NCI-H345 treated with DMSO at 0.1 percent for 48 hours (cell line): ENCODE measurements around the gene CABP5.

Experiments used
- DNase-seq: peaks from one replicate; lab custom pipeline; 2025; ENCODE audit not compliant: unreplicated experiment; lab: John Stamatoyannopoulos, UW

CABP5 gene

DNA sequence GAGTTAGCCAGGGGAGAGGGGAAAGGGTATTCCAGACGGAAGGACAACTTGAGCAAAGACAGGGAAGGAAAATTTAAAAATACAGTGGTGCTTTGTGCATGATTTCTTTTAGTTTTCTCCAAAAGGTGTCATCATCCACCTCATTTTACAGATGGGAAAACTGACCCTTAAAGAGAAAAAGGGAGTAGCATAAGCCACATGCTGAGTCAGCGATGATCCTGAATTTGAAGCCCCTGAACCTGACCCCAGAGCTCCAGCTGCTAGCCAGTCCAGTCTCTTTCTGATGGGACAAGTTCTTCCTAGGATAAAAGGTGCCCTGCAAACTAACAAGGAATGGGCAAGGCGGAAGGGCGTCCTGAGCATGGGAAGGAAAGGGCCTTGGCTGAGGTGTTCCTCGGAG is 10.3 kb downstream of the CABP5 start:
- DNase-seq = no peak

DNA sequence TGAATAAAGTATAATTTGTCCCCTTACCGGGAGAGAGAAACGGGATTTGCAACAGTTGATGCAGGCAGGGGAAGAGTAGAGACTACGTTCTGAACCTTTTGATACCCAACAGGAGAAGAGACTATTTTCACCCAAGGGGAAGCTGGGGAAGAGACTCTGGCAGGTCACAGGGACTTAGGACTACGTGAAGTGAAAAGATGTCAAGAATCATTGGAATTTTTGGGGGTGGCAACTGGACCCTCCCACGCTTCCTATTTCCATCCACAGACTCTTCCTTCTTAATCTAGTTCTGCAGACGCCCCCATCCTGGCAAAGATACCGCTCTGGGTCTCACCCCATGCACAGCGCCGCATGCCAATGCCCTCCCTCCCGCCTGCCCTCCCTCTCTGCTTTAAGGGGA is 13.8 kb downstream of the CABP5 start:
- DNase-seq = no peak

- no peak for DNase-seq
These were observed 14.4 kb downstream of the CABP5 start for GRCh38 chr19:48029431-48029830.

GRCh38 chr19:48025480-48025879 is 18.4 kb downstream of the CABP5 start:
- DNase-seq = no peak

DNA sequence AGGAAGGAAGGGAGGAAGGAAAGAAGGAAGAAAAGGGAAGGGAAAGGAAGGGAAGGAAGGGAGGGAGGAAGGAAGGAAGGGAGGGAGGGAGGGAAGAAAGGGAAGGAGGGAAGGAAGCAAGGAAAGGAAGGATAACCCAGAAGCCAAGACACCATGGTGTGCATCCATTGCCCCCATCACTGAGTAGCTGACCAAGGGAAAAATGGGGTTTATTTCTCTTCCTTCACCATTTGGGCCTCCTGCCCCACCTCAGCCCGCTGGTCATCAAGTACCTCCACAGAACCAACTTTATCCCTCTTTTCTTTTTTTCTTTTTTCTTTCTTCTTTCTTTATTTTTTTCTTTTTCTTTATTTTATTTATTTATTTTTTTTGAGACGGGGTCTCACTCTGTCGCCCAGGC is 20.4 kb downstream of the CABP5 start:
- no peak for DNase-seq

GRCh38 chr19:48023011-48023410 is 20.9 kb downstream of the CABP5 start:
- no peak for DNase-seq

- DNase-seq = no peak
These were observed 23.2 kb downstream of the CABP5 start for GRCh38 chr19:48020686-48021085.

GRCh38 chr19:48010932-48011758 is 32.7 kb downstream of the CABP5 start:
- no peak for DNase-seq

DNA sequence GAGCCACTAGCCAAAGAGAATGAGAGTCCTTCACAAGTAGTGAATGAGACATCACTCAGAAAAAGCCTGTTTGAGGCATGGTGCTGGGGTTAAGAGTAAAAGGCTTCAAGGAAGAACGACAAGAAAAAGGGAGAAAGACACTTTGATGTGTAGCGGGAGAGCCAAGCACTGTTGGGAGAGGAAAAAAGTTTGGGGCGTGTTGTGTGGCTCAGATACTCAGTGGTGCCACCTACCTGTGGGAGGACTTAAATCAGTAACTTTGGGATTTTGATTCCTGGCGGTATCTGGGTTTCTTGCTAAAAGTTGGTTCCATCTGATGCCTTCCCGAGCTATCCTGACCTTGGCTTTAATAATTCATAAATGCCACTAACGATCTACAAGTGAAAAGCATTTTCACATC is 37.1 kb downstream of the CABP5 start:
- DNase-seq = no peak

DNA sequence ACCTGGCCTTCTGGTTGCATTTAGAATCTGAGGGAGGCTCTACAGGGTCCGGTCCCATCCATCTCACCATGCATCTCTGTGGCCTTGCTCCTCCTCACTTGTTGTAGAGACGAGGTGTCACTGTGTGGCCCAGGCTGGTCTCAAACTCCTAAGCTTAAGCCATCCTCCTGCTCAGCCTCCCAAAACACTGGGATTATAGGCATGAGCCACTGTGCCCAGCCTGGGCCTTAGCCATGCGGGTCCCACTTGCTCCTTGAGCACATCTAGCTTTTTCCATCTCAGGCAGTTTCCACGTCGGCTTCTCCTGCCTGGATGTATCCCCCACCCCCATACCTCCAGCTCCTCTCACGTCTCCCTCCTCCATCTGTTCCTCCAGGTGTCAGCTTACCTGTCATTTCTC is 39.6 kb downstream of the CABP5 start:
- DNase-seq = no peak

DNA sequence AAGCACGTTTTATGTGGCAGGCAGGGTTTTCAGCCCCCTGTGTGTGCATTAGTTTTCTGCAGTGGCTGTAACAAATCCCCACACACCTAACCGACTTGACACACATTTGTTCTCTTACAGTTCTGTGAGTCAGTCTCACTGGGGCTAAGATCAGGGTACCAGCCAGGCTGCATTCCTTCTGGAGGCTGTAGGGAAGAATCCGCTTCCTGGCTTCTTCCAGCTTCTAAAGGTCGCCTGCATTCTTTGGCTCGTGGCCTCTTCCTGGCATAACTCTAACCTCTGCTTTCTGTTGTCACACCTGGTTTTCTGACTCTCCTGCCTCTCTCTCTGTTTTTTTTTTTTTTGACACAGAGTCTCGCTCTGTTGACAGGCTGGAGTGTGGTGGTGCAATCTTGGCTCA is 43.0 kb downstream of the CABP5 start:
- DNase-seq = no peak

- no peak for DNase-seq
These were observed 45.1 kb downstream of the CABP5 start for GRCh38 chr19:47998800-47999199.

DNA sequence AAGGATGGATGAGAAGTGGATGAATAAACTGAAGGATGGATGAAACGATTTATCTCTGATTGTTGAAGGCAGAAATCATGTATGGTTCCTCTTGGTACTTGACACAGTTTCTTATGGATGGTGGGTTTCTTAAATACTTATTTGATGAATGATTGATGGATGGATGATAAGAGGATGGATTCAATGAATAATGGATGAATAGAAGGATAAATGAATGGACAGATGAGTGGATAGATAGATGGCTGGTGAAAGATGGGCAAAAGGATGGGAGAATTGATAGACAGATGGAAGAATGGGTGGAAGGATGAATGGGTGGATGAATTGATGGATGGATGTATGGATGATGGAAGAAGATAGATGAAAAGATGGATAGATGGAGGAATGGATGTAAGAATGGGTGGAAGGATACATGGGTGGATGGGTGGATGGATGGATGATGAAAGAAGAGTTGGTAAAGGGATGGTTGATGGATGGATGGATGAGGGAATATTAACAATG is 47.6 kb downstream of the CABP5 start:
- DNase-seq = no peak

DNA sequence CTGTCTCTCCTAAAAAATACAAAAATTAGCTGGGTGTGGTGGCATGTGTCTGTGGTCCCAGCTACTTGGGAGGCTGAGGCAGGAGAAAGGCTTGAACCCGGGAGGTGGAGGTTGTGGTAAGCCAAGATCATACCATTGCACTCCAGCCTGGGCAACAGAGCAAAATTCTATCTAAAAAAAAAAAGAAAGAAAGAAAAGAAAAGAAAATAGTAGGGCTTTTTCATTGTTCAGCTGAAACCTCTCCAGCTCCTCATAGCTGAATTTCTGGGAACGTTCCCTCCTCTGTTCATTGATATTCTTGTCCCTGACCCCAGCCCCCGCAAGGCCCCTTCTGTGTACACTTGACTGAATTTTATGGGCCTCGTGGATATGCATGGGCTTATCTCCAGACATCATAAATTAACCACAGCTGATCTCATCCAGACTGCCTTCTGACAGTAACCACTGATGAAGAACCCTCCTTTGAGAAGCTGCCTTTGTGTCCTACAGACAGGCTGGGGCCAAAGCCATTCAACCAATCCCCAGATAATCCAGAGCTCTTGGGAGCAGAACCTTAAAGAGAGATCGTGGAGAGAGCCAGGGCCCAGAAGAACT is 49.6 kb downstream of the CABP5 start, which contains the start of gene ELSPBP1:
TSS of gene ELSPBP1 (plus strand) at position 424 of the 594 bp plus-strand sequence. CDS start 14,036 bp downstream, outside the sequence.
- DNase-seq = no peak

DNA sequence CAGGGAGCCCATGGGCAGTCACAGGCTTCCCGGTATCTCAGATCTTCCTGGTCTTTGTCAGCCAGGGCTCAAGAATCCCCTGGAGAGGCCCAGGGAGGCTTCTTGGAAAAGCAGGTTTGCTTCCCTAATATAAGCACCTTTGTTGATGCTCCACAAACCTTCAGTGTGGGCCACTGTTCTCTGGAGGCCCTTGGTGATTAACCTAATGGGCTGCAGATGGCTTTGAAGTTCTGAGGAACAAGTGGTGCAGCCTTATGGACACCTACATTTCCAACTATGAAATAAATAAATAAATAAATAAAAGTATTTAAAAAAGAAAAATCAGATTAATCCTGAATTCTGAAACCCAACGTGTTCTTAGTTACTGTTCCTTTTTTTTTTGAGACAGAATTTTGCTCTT is 51.8 kb downstream of the CABP5 start, which contains the start of gene BSPH1:
TSS of gene BSPH1 (minus strand) at position 101 of the 400 bp plus-strand sequence. CDS start at position 12, 89 bp downstream.
- DNase-seq = no peak

GRCh38 chr19:47991191-47991808 is 52.6 kb downstream of the CABP5 start:
- no peak for DNase-seq
